ENCODE results near the gene FAM240B.

Gene FAM240B

GRCh38 chr9:38720083-38720745, at the start of gene FAM240B:
Gene FAM240B, minus strand, starts transcription at chr9:38720133. Its CDS starts 16,134 bp downstream, at chr9:38703999.
- in situ Hi-C loops (cut with MboI; ENCODE audit: low sequenced_read_pairs), result no loop called here

DNA sequence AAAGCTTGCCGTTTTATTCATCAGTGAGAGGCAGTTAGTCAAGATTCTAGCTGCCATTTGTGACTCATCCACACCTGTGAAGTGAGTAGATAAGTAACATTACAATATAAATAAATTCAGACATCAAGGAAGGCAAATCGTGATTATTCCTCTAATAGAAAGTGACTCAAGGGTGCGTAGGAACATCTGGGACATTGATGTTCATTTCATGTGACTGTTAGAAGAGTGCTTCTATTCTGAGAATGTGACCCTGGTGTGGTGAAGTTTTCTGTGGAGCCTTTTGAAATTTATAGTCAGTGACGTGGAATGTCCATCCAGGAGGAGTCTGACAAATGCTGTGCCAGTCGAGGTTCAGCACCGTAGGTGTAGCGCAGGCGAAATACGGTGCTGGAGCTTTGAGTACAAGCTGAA, 48.4 kb upstream of the FAM240B start:
- Histone ChIP-seq H3K4me1 (no peaks in the 10 kb centered on the region), H3K9me3 (no peaks in the 10 kb centered on the region), H3K4me3 (no peak overlapping the region), H3K36me3 (replicated peaks) (no peaks in the 10 kb centered on the region), H3K27me3 (ENCODE audit: low read depth) (no peaks in the 10 kb centered on the region)
- no peak for DNase-seq (ENCODE audit: low spot score in 2 of 2)
- in situ Hi-C loops (cut with MboI; ENCODE audit: low sequenced_read_pairs), result no loop called here

More at GRCh38 chr9:38720083-38720745, at the start of gene FAM240B:
- no peak within 1 kb of the TSS for H3K4me3 ChIP-seq
- no peaks in the 10 kb centered on the region for H3K4me1 ChIP-seq
- no peaks in the 10 kb centered on the region for H3K27me3 ChIP-seq (ENCODE audit: low read depth)
- no peaks in the 10 kb centered on the region for H3K36me3 ChIP-seq (replicated peaks)
- H3K9me3 ChIP-seq, result no peaks in the 10 kb centered on the region
- DNase-seq (ENCODE audit: low spot score in 2 of 2), result no peak

GRCh38 chr9:38765101-38765500, 45.2 kb upstream of the FAM240B start:
- peaks cover 13% of the 10 kb centered on the region for H3K4me1 ChIP-seq
- H3K9me3 ChIP-seq, result no peaks in the 10 kb centered on the region
- in situ Hi-C loops (cut with MboI; ENCODE audit: low sequenced_read_pairs), result no loop called here

GRCh38 chr9:38761999-38762398, 42.1 kb upstream of the FAM240B start:
- Histone ChIP-seq H3K27me3 (ENCODE audit: low read depth) (no peaks in the 10 kb centered on the region), H3K4me3 (no peak overlapping the region), H3K4me1 (peaks cover 13% of the 10 kb centered on the region), H3K9me3 (no peaks in the 10 kb centered on the region), H3K36me3 (replicated peaks) (no peaks in the 10 kb centered on the region)
- in situ Hi-C loops (cut with MboI; ENCODE audit: low sequenced_read_pairs), result no loop called here
- DNase-seq (ENCODE audit: low spot score in 2 of 2), result no peak

More at GRCh38 chr9:38765101-38765500, 45.2 kb upstream of the FAM240B start:
- Histone ChIP-seq H3K27me3 (ENCODE audit: low read depth) (no peaks in the 10 kb centered on the region), H3K36me3 (replicated peaks) (no peaks in the 10 kb centered on the region), H3K4me3 (no peak overlapping the region)
- DNase-seq (ENCODE audit: low spot score in 2 of 2), result no peak

- Histone ChIP-seq H3K36me3 (replicated peaks) (no peaks in the 10 kb centered on the region), H3K27me3 (ENCODE audit: low read depth) (no peaks in the 10 kb centered on the region), H3K4me1 (peaks cover 13% of the 10 kb centered on the region), H3K4me3 (no peak overlapping the region), H3K9me3 (no peaks in the 10 kb centered on the region)
- peak; percentile 8 to 38 for DNase-seq (ENCODE audit: low spot score in 2 of 2)
- in situ Hi-C loops (cut with MboI; ENCODE audit: low sequenced_read_pairs), result no loop called here
Observed at GRCh38 chr9:38761339-38761738, 41.4 kb upstream of the FAM240B start.

- H3K4me3 ChIP-seq, result no peak overlapping the region
- H3K27me3 ChIP-seq (ENCODE audit: low read depth), result no peaks in the 10 kb centered on the region
- peaks cover 11% of the 10 kb centered on the region for H3K4me1 ChIP-seq
- no peaks in the 10 kb centered on the region for H3K9me3 ChIP-seq
- in situ Hi-C loops (cut with MboI; ENCODE audit: low sequenced_read_pairs), result no loop called here
- no peak for DNase-seq (ENCODE audit: low spot score in 2 of 2)
- H3K36me3 ChIP-seq (replicated peaks), result no peaks in the 10 kb centered on the region
Observed at GRCh38 chr9:38756702-38757101, 36.8 kb upstream of the FAM240B start.

DNA sequence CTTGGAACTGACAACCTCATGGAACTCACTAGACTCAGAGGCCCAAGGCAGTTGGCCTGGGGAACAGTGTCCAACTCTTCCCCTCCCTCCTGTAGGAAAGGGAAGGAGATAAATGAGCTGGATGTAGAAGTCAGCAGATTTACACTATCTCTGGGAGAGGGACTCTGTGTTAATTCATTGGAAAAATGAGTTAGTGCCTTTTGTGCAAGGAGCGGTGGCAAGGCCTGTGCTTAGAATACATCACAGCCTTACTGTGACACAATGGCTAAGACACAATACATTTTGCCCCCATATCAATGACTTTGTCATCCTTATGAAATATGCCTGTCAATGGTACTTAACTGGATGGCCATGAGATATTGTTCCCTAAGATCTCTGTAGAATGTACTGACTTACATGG, 28.0 kb upstream of the FAM240B start:
- no peaks in the 10 kb centered on the region for H3K27me3 ChIP-seq (ENCODE audit: low read depth)
- in situ Hi-C loops (cut with MboI; ENCODE audit: low sequenced_read_pairs), result loop anchor here (5.0 kb wide), 1 partner anchor 36 kb away; no protein-coding TSS in a partner anchor

GRCh38 chr9:38747067-38747466, 27.1 kb upstream of the FAM240B start:
- no peaks in the 10 kb centered on the region for H3K4me1 ChIP-seq
- H3K9me3 ChIP-seq, result no peaks in the 10 kb centered on the region
- DNase-seq (ENCODE audit: low spot score in 2 of 2), result no peak
- in situ Hi-C loops (cut with MboI; ENCODE audit: low sequenced_read_pairs), result loop anchor here (5.0 kb wide), 1 partner anchor 35 kb away; no protein-coding TSS in a partner anchor
- no peaks in the 10 kb centered on the region for H3K36me3 ChIP-seq (replicated peaks)
- no peaks in the 10 kb centered on the region for H3K27me3 ChIP-seq (ENCODE audit: low read depth)
- no peak overlapping the region for H3K4me3 ChIP-seq

More for the DNA sequence above, 28.0 kb upstream of the FAM240B start:
- no peaks in the 10 kb centered on the region for H3K9me3 ChIP-seq
- no peaks in the 10 kb centered on the region for H3K36me3 ChIP-seq (replicated peaks)
- H3K4me1 ChIP-seq, result no peaks in the 10 kb centered on the region
- no peak for DNase-seq (ENCODE audit: low spot score in 2 of 2)
- no peak overlapping the region for H3K4me3 ChIP-seq

- H3K36me3 ChIP-seq (replicated peaks), result no peaks in the 10 kb centered on the region
- no peaks in the 10 kb centered on the region for H3K4me1 ChIP-seq
- no peak overlapping the region for H3K4me3 ChIP-seq
- H3K27me3 ChIP-seq (ENCODE audit: low read depth), result no peaks in the 10 kb centered on the region
- H3K9me3 ChIP-seq, result no peaks in the 10 kb centered on the region
- in situ Hi-C loops (cut with MboI; ENCODE audit: low sequenced_read_pairs), result loop anchor here (5.0 kb wide), 1 partner anchor 34 kb away; no protein-coding TSS in a partner anchor
- DNase-seq (ENCODE audit: low spot score in 2 of 2), result no peak
Observed at GRCh38 chr9:38746303-38746702, 26.4 kb upstream of the FAM240B start.

DNA sequence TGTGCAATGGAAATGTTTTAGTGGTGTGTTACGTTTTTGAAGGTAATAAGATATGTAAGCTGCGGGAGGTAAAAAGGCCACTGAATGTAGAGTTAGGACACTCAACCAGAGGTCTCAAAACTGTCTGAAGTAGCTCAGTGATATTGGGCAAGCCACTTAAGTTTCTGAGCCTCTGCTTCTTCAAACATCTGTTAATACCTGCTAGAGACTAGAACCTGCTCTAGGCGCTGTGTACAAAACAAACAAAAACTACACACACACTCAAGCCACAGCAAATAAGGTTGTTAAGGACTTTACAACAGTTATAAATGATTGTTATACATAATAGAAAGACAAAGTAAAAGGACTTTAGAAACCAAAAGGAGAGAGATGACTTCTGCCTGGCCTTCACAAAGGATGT, 24.6 kb upstream of the FAM240B start:
- in situ Hi-C loops (cut with MboI; ENCODE audit: low sequenced_read_pairs), result loop anchor here (5.0 kb wide), 1 partner anchor 52 kb away; no protein-coding TSS in a partner anchor
- no peaks in the 10 kb centered on the region for H3K4me1 ChIP-seq
- no peak for DNase-seq (ENCODE audit: low spot score in 2 of 2)

GRCh38 chr9:38737246-38737645, 17.3 kb upstream of the FAM240B start:
- DNase-seq (ENCODE audit: low spot score in 2 of 2), result no peak
- Histone ChIP-seq H3K27me3 (ENCODE audit: low read depth) (no peaks in the 10 kb centered on the region), H3K36me3 (replicated peaks) (no peaks in the 10 kb centered on the region), H3K4me3 (no peak overlapping the region), H3K4me1 (no peaks in the 10 kb centered on the region), H3K9me3 (no peaks in the 10 kb centered on the region)
- in situ Hi-C loops (cut with MboI; ENCODE audit: low sequenced_read_pairs), result no loop called here

More for the DNA sequence above, 24.6 kb upstream of the FAM240B start:
- Histone ChIP-seq H3K4me3 (no peak overlapping the region), H3K27me3 (ENCODE audit: low read depth) (no peaks in the 10 kb centered on the region), H3K36me3 (replicated peaks) (no peaks in the 10 kb centered on the region), H3K9me3 (no peaks in the 10 kb centered on the region)

DNA sequence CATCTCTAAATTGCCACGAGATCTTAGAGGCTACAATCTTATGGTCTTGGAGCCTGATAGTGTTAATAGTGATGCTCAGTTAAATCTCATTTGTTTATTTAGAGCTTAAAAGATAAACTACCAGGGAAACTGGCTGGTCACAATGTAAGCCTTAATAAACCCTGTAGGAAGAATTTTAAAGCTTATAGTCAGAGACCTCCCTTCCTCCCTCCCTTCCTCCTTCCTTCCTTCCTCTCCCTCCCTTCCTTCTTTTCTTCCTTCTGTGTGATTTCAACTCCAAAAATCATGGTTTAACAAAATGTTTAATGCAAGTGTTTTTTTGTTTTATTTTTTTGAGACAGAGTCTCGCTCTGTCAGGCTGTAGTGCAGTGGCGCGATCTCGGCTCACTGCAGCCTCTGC, 14.9 kb upstream of the FAM240B start:
- no peak for DNase-seq (ENCODE audit: low spot score in 2 of 2)
- Histone ChIP-seq H3K4me3 (no peak overlapping the region), H3K9me3 (no peaks in the 10 kb centered on the region), H3K4me1 (no peaks in the 10 kb centered on the region), H3K27me3 (ENCODE audit: low read depth) (no peaks in the 10 kb centered on the region), H3K36me3 (replicated peaks) (no peaks in the 10 kb centered on the region)
- in situ Hi-C loops (cut with MboI; ENCODE audit: low sequenced_read_pairs), result no loop called here

DNA sequence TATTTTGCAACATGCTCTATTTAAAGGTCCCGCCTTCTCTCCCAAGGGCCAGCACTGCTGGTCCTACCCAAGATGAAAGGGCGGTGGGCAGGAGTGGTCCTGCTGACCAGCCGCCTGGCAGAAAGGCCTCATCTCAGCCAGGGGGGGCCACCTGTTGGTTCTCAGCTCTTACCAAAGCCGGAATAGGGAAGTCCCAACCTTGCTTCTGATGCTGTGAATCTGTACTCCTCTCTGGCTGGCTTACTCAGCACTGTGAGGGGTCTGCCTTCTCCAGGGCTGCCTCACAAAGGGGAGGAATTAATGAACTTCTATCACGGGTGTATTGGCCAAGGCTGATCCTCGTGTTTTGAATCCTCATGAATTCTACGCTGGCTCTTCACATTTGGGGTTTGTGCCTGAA, 13.6 kb upstream of the FAM240B start:
- Histone ChIP-seq H3K9me3 (no peaks in the 10 kb centered on the region), H3K4me3 (no peak overlapping the region), H3K27me3 (ENCODE audit: low read depth) (no peaks in the 10 kb centered on the region), H3K36me3 (replicated peaks) (no peaks in the 10 kb centered on the region), H3K4me1 (no peaks in the 10 kb centered on the region)
- in situ Hi-C loops (cut with MboI; ENCODE audit: low sequenced_read_pairs), result no loop called here
- DNase-seq (ENCODE audit: low spot score in 2 of 2), result no peak

- DNase-seq (ENCODE audit: low spot score in 2 of 2), result no peak
- in situ Hi-C loops (cut with MboI; ENCODE audit: low sequenced_read_pairs), result no loop called here
- Histone ChIP-seq H3K36me3 (replicated peaks) (no peaks in the 10 kb centered on the region), H3K27me3 (ENCODE audit: low read depth) (no peaks in the 10 kb centered on the region), H3K4me3 (no peak overlapping the region), H3K9me3 (no peaks in the 10 kb centered on the region), H3K4me1 (no peaks in the 10 kb centered on the region)
Observed at GRCh38 chr9:38732885-38733284, 13.0 kb upstream of the FAM240B start.
